ENCODE data around the gene WDR20. TPM values are rescaled to one million over a fixed set of nuclear protein-coding genes. Genes with fewer than 3 reads are reported as not detected.
A peak's percentile ranks its signal among the peaks of the same experiment; 100 is the strongest.
"Not testable (repeated sequence)": the region's sequence is repeated elsewhere in the genome, so short reads cannot be mapped to it uniquely, and the experiment has no call there.

WDR20 gene
- total and polyA plus RNA-seq, 2 experiments from 2014 or later = 15.3 to 24.0 TPM

DNA sequence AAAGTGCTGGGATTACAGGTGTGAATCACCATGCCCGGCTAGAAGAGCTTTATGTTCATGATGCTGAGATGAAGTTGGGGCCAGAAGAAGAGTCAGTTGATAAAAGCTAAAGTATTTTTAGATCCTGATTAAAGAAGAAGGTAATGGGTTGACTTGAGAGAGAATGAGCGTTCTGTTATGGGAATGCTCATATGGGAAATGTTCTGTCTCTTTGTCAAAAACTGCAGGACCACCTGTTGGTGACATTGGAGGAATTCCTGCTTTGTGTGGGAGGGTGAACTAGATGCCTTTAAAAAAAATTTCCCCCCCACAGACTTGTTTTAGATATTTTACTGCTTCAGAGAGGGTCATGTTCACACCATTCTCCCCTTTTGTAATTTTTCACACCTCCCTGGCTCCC lies 6.7 kb downstream of the WDR20 start:
- Histone ChIP-seq H3K27me3 (no peaks in the 10 kb centered on the region), H3K9me2 (replicated peaks; ENCODE audit: insufficient read depth) (no peaks in the 10 kb centered on the region), H2AFZ (no peak overlapping the region), H4K20me1 (ENCODE audit: insufficient read depth, poor library complexity, severe bottlenecking) (peaks cover 53% of the 10 kb centered on the region), H3K79me2 (peaks cover 100% of the 10 kb centered on the region), H3K36me3 (replicated peaks; ENCODE audit: insufficient read depth, low read depth) (no peaks in the 10 kb centered on the region), H3K4me3 (no peak overlapping the region), H3K4me2 (no peak overlapping the region), H3K9me3 (ENCODE audit: low read depth) (no peaks in the 10 kb centered on the region), H3K27ac (no peak overlapping the region), H3K4me1 (ENCODE audit: insufficient read depth) (peaks cover 4% of the 10 kb centered on the region)
- TF ChIP-seq EZH2phosphoT487 (IDR thresholded peaks at IDR 0.05; ENCODE audit: low read depth, severe bottlenecking, unreplicated experiment) (no peak), EZH2 (IDR thresholded peaks at IDR 0.05; ENCODE audit: borderline replicate concordance) (no peak)
- TF ChIP-seq, protein P1, sequence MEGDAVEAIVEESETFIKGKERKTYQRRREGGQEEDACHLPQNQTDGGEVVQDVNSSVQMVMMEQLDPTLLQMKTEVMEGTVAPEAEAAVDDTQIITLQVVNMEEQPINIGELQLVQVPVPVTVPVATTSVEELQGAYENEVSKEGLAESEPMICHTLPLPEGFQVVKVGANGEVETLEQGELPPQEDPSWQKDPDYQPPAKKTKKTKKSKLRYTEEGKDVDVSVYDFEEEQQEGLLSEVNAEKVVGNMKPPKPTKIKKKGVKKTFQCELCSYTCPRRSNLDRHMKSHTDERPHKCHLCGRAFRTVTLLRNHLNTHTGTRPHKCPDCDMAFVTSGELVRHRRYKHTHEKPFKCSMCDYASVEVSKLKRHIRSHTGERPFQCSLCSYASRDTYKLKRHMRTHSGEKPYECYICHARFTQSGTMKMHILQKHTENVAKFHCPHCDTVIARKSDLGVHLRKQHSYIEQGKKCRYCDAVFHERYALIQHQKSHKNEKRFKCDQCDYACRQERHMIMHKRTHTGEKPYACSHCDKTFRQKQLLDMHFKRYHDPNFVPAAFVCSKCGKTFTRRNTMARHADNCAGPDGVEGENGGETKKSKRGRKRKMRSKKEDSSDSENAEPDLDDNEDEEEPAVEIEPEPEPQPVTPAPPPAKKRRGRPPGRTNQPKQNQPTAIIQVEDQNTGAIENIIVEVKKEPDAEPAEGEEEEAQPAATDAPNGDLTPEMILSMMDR (IDR thresholded peaks at IDR 0.05; ENCODE audit: poor library complexity) = no peak
- WGBS (ENCODE audit: low lambda C conversion rate, missing lambda C conversion rate) = 67% methylated on average over 2 of the region's 2 CpGs
- no peak for DNase-seq (ENCODE audit: low spot score)

DNA sequence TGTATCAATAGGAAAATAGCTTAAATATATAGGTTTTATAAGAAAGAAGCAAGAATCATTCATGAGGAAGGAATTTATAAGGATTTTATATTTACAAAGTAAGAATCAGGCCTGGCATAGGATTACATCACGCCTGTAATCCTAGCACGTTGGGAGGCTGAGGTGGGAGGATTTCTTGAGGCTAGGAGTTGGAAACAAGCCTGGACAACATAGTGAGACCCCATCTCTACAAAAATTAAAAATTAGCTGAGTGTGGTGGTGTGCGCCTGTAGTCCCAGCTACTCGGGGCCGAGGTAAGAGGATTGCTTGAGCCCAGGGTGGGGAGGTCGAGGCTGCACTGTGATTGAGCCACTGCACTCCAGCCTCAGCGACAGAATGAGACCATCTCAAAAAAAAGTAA lies 10.4 kb downstream of the WDR20 start:
- Histone ChIP-seq H3K4me3 (no peak overlapping the region), H3K27ac (peak overlapping the region; percentile 65), H3K79me2 (peaks cover 95% of the 10 kb centered on the region), H2AFZ (no peak overlapping the region), H3K9me3 (ENCODE audit: low read depth) (no peaks in the 10 kb centered on the region), H3K4me1 (ENCODE audit: insufficient read depth) (peaks cover 10% of the 10 kb centered on the region), H4K20me1 (ENCODE audit: insufficient read depth, poor library complexity, severe bottlenecking) (peaks cover 52% of the 10 kb centered on the region), H3K9me2 (replicated peaks; ENCODE audit: insufficient read depth) (no peaks in the 10 kb centered on the region), H3K27me3 (no peaks in the 10 kb centered on the region), H3K36me3 (replicated peaks; ENCODE audit: insufficient read depth, low read depth) (no peaks in the 10 kb centered on the region), H3K4me2 (peak overlapping the region; percentile 47)
- no peak for DNase-seq (ENCODE audit: low spot score)
- TF ChIP-seq EZH2phosphoT487 (IDR thresholded peaks at IDR 0.05; ENCODE audit: low read depth, severe bottlenecking, unreplicated experiment) (no peak), EZH2 (IDR thresholded peaks at IDR 0.05; ENCODE audit: borderline replicate concordance) (no peak)
- TF ChIP-seq, protein P1 (IDR thresholded peaks at IDR 0.05; ENCODE audit: poor library complexity) = no peak
- 97% methylated on average over 7 of the region's 7 CpGs for WGBS (ENCODE audit: low lambda C conversion rate, missing lambda C conversion rate)

DNA sequence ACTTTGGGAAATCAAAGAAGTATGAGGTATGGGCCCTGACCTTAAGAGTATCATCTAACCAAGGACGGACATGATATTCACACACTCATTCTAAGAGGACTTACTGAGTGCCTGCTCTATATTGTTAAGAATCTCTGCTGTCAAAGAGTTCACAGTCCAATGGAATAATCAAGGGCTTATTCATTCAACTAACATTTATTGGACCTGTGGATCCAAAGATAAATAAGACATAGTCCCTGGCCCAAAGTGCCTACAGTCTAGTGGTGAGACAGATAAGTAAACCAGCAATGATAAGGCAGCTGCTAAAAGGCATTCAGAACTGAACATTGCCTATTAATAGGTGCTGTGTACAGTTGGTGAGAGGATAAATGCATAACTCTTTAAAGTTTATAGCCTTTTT lies 11.0 kb downstream of the WDR20 start:
- TF ChIP-seq EZH2phosphoT487 (IDR thresholded peaks at IDR 0.05; ENCODE audit: low read depth, severe bottlenecking, unreplicated experiment) (no peak), EZH2 (IDR thresholded peaks at IDR 0.05; ENCODE audit: borderline replicate concordance) (no peak)
- TF ChIP-seq, protein P1 (IDR thresholded peaks at IDR 0.05; ENCODE audit: poor library complexity) = no peak
- no peak overlapping the region for H3K4me3 ChIP-seq
- H3K79me2 ChIP-seq = peaks cover 91% of the 10 kb centered on the region
- no peak overlapping the region for H2AFZ ChIP-seq
- DNase-seq (ENCODE audit: low spot score) = peak; percentile 61
- H4K20me1 ChIP-seq (ENCODE audit: insufficient read depth, poor library complexity, severe bottlenecking) = peaks cover 57% of the 10 kb centered on the region
- H3K27me3 ChIP-seq = no peaks in the 10 kb centered on the region
- H3K4me1 ChIP-seq (ENCODE audit: insufficient read depth) = peaks cover 16% of the 10 kb centered on the region
- no peaks in the 10 kb centered on the region for H3K36me3 ChIP-seq (replicated peaks; ENCODE audit: insufficient read depth, low read depth)
- H3K9me3 ChIP-seq (ENCODE audit: low read depth) = no peaks in the 10 kb centered on the region
- H3K9me2 ChIP-seq (replicated peaks; ENCODE audit: insufficient read depth) = no peaks in the 10 kb centered on the region
- H3K4me2 ChIP-seq = peak overlapping the region; percentile 47
- 53% methylated on average over 1 of the region's 1 CpG for WGBS (ENCODE audit: low lambda C conversion rate, missing lambda C conversion rate)
- H3K27ac ChIP-seq = peak overlapping the region; percentile 65

DNA sequence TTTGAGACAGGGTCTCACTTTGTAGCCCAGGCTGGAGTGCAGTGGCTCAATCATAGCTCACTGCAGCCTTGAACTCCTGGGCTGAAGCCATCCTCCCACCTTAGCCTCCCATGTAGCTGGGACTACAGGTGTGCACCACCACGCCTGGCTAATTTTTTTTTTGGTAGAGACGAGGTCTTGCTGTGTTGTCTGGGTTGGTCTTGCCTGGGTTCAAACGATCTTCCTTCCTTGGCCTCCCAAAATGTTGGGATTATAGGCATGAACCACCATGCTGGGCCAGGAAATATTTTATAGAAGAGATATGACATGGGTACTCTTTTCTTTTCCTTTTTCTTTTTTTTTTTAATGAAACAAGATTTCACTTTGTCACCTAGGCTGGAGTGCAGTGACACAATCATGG lies 11.7 kb downstream of the WDR20 start:
- H3K9me2 ChIP-seq (replicated peaks; ENCODE audit: insufficient read depth); H3K27me3 ChIP-seq; DNase-seq (ENCODE audit: low spot score); H3K9me3 ChIP-seq (ENCODE audit: low read depth); H3K4me3 ChIP-seq; H3K36me3 ChIP-seq (replicated peaks; ENCODE audit: insufficient read depth, low read depth); H2AFZ ChIP-seq: not testable (repeated sequence)
- 86% methylated on average over 3 of the region's 3 CpGs for WGBS (ENCODE audit: low lambda C conversion rate, missing lambda C conversion rate)
- H3K4me1 ChIP-seq (ENCODE audit: insufficient read depth) = peaks cover 20% of the 10 kb centered on the region
- H3K4me2 ChIP-seq = peak overlapping the region; percentile 18
- H3K27ac ChIP-seq = peak overlapping the region; percentile 65
- H4K20me1 ChIP-seq (ENCODE audit: insufficient read depth, poor library complexity, severe bottlenecking) = peaks cover 56% of the 10 kb centered on the region
- peaks cover 91% of the 10 kb centered on the region for H3K79me2 ChIP-seq

Data from hepatocyte (in vitro differentiated cells).